Fibroblast of mammary gland (primary cell): ENCODE results near the gene EDAR.

Experiments
- DNase-seq: peaks from one replicate; pipeline ENCODE4 v3.0.0-alpha.2; 2010; ENCODE audit warnings: low read depth
- H3K4me3 ChIP-seq: 2 replicates; pipeline ENCODE4 v1.5.1; 2011; ENCODE audit warnings: low read depth, mild to moderate bottlenecking, low read length, moderate library complexity; ENCODE audit not compliant: control insufficient read depth
- TF ChIP-seq, protein P1 (sequence below): conservative IDR thresholded peaks from 2 replicates; pipeline ENCODE4 v1.5.1; 2011; ENCODE audit warnings: low read depth, low read length, inconsistent platforms; ENCODE audit not compliant: control insufficient read depth, insufficient read depth

The EDAR gene

DNA sequence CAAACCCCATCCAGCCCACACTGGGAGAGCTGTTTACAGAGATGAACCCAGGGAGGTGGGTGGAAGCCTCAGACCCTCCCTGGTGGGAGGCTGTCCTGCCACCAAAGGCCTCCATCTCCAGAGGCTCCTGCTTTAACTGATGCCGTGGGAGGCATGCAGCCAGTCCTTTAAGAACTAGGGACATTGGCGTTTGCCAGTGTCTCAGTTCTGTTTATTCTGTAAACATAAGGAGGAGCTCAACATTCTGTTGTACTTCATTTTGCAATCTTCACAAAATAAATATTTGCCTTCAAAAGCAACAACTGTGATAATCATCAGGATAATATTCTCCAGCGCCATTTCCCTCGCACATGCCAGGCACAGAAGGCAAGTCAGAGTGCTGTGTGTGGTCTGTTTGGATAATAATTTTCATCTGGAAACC, 6.8 kb downstream of the EDAR start:
- no peak for DNase-seq
- H3K4me3 ChIP-seq: no peak overlapping the region
- TF ChIP-seq, protein P1, sequence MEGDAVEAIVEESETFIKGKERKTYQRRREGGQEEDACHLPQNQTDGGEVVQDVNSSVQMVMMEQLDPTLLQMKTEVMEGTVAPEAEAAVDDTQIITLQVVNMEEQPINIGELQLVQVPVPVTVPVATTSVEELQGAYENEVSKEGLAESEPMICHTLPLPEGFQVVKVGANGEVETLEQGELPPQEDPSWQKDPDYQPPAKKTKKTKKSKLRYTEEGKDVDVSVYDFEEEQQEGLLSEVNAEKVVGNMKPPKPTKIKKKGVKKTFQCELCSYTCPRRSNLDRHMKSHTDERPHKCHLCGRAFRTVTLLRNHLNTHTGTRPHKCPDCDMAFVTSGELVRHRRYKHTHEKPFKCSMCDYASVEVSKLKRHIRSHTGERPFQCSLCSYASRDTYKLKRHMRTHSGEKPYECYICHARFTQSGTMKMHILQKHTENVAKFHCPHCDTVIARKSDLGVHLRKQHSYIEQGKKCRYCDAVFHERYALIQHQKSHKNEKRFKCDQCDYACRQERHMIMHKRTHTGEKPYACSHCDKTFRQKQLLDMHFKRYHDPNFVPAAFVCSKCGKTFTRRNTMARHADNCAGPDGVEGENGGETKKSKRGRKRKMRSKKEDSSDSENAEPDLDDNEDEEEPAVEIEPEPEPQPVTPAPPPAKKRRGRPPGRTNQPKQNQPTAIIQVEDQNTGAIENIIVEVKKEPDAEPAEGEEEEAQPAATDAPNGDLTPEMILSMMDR: no peak

DNA sequence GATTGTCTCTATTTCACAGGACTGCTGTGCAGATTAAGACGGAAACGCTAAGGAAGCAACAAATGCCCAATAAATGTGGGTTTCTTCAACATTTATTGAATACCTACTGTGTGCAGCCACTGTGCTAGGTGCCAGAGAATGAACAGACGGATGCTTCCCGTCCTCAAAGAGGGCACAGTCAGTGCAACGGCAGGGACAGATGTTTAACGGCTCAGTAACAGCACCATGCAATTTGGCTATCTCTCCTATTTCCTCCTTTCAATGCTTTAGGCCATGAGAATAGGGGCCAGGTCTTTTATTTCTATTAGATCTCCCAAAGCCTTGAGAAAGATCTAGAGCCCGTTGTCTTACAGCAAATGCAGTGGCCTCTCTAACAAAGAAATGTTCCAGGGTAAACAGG, 7.2 kb downstream of the EDAR start:
- TF ChIP-seq, protein P1: no peak
- DNase-seq: no peak
- no peak overlapping the region for H3K4me3 ChIP-seq

DNA sequence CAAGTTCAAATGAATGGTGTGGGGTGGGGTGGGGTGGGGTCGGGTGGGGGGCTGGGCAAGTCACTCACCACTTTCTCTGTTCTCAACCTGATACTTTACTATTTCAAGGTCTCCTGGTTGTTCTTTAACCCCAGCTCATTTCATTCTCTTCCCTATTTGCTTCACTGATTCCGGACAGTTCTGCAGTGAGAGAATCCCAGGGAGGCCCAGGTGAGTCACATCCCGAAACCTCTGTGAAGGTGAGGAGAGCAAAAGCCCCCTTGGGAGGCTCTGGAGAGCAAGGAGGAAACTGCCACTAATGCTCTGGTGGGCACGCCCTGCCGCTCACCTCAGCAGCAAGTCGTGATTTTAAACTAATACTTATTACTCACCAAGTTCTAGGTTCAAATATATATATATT, 8.9 kb downstream of the EDAR start:
- DNase-seq: no peak
- H3K4me3 ChIP-seq: no peak overlapping the region
- TF ChIP-seq, protein P1: no peak

DNA sequence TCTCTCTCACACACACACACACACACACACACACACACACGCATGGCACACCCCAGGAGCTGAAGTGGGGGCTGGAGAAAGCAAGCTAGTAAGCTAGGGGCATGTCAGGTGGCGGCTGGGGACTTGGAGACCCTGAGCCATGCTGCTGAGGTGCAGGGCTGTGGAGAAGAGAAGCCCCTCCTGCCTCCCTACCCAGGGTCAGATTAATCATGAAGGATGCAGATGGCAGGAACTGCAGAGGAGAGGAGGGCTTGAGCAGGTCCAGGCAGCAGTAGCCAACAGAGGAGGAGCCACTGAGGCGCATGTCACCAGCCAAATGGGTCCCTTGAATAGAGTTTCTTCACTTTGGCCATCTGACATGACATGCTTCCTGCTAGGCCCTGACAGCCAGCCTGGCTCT, 9.6 kb downstream of the EDAR start:
- TF ChIP-seq, protein P1: no peak
- no peak overlapping the region for H3K4me3 ChIP-seq
- no peak for DNase-seq

DNA sequence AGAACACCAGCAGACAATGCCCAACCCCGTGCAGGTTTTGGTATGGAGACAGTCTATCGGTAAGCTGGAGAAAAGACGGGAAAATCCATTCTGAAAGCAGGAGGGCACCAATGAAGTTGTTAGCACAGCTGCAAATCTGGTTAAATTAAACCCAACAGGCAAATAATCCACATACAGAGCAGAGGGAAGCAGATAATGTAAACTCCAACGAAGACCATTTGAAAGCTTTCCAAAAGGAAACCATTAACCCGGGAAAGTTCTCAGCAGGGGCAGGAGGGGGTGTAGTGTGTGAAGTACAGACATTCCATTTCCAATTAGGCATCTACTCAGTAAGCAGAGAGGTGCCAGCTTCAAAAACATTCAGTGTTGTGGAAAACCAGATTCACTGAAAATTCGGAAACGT, 10.3 kb downstream of the EDAR start:
- no peak overlapping the region for H3K4me3 ChIP-seq
- no peak for DNase-seq
- TF ChIP-seq, protein P1: no peak

DNA sequence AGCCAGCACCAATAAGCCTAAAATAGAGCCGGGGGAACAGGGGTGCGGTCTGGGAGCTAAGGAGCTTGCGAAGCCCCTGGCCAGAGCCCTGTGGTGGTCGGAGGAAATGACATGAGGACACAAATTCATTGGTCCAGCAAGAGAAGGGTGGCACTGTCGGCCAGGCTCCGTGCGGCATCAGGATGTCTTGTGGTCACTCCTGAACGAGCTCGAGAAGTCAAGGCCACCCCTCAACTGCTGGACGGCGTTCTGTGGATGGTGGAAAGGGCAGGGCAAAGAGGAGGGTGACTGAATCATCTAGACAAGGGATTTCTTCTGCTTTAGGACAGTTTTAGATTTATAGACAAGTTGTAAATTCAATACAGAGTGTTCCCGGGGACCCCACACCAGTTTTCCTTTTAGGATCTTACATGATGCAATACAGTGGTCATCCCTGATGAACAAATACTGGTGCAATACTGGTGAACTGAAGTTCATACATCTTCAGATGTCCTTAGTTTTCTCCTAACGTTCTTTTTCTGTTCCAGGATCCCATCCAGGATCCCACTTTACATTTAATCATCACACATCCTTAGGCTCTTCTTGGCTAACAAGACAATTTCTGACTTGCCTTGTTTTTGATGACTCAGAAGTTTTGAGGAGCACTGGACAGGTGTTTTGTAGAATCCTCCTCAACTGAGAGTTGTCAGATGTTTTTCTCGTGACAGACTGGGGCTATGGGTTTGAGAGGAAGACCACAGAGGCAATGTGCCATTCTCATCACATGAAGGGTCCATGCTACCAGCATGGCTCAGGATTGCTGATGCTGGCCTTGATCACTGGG, 13.2 kb downstream of the EDAR start:
- TF ChIP-seq, protein P1: no peak
- DNase-seq: no peak
- H3K4me3 ChIP-seq: no peak overlapping the region

DNA sequence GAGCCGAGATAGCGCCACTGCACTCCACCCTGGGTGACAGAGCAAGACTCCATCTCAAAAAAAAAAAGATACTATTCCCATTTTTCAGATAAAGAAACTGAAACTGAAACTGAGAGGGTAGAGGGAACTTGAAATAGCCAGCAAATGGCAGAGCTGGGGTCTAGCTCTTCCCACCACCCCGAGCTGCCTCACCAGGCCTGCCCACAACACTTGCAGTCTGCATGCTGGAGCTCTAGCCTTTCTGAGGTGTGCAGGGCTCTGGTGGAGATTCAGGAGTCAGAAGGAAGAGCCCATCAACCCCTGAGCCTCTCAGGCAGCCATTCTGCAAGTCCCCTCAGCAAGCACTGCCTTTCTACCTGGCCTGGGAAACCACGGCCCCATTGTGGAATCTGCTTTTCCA, 14.3 kb downstream of the EDAR start:
- no peak overlapping the region for H3K4me3 ChIP-seq
- TF ChIP-seq, protein P1: no peak
- DNase-seq: no peak
